HL-60 (cell line): ENCODE measurements around the gene TMEM52.

Experiments used
- CTCF ChIP-seq: IDR thresholded peaks from one replicate; pipeline ENCODE4 v1.5.1; 2011; ENCODE audit warnings: low read length, control low read depth, inconsistent platforms; ENCODE audit not compliant: insufficient read depth
- POLR2AphosphoS5 ChIP-seq: IDR thresholded peaks from 2 replicates; pipeline ENCODE4 v1.6.1; 2012; ENCODE audit warnings: low read depth
- REST ChIP-seq: IDR thresholded peaks from 2 replicates; pipeline ENCODE4 v1.6.1; 2012; ENCODE audit warnings: low read depth; ENCODE audit not compliant: insufficient replicate concordance

GRCh38 chr1:1927751-1928150, 8.7 kb upstream of the TMEM52 start:
- TF ChIP-seq CTCF: no peak
- TF ChIP-seq POLR2AphosphoS5: no peak
- no peak for TF ChIP-seq REST
